HepG2 (cell line): ENCODE results near the gene IL17RC.

Source experiments
- ATM ChIP-seq: fragments of 450-650 bp; IDR thresholded peaks from 2 replicates; pipeline ENCODE4 v1.7.1; 2017; ENCODE audit warnings: mild to moderate bottlenecking, borderline replicate concordance
- CTCF ChIP-seq: sonication (generic); formaldehyde crosslinking; IDR thresholded peaks from 2 replicates; pipeline ENCODE4 v1.5.0; 2020; ENCODE audit warnings: mild to moderate bottlenecking, missing genetic modification reagents, moderate library complexity
- MEIS1 ChIP-seq: sonication (generic); formaldehyde crosslinking; IDR thresholded peaks from 2 replicates; pipeline ENCODE4 v1.9.0; 2021; ENCODE audit warnings: mild to moderate bottlenecking, missing genetic modification reagents, moderate library complexity, borderline replicate concordance
- NFKB2 ChIP-seq: sonication (generic); formaldehyde crosslinking; IDR thresholded peaks from 2 replicates; pipeline ENCODE4 v1.4.0; 2020; ENCODE audit warnings: missing genetic modification reagents, borderline replicate concordance

DNA sequence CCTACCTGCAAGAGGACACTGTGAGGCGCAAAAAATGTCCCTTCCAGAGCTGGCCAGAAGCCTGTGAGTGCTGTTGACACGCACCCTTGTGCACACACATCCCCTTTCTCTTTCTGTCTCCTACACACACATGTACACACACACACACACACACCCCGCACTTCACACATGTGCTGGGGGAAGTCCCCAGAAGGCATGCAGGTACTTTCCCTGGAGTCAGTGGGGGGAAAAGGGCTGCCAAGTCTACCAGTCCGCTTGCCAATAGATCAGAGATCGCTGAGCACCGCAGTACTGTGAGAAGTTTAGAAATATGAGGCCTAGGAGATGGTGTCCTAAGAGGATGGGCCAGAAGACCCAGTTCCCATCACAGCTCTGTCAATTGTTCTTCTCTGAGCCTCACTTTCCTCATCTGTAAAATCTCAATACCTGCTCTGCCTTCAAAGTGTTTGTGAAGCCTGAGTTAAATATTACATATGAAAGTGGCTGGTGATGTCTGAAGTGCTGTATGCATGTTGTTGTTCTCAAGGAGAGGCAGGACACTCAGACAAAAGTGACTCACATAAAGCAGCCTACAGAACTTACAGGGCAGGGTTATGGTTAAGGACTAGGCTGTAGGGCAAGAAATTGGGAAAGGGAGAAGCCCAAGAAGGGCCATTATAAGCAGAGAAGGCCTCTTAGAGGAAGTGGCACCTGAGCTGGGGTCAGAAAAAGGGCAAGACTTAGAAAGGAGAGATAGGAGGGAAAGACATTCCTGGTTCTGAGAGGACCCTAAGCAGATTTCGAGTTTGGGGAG, 7.5 kb upstream of the IL17RC start:
- TF ChIP-seq NFKB2, result no peak
- TF ChIP-seq MEIS1 (CRISPR knock-in tag), result no peak
- TF ChIP-seq ATM, result no peak
- no peak for TF ChIP-seq CTCF (CRISPR knock-in tag)
